T-helper 17 cell (primary cell): ENCODE data around the gene INPP4A. TPM values are rescaled to one million over a fixed set of nuclear protein-coding genes. Genes with fewer than 3 reads are reported as not detected.
A peak's percentile ranks its signal among the peaks of the same experiment; 100 is the strongest.

Experiments used
- ATAC-seq: fragments of 150-1000 bp; cut with Tn5 transposase; 2 replicates; pipeline ENCODE4 v1.10.0; 2021; ENCODE audit warnings: mild to moderate bottlenecking, moderate library complexity
- DNase-seq, 3 donors: peaks; one replicate each; pipeline versions ENCODE4 v3.0.0 to v3.0.0-alpha.2; 2020 to 2021
- H3K9me3 ChIP-seq: one replicate; pipeline ENCODE4 v1.7.0; 2013; ENCODE audit warnings: low read length, mild to moderate bottlenecking; ENCODE audit not compliant: control insufficient read depth, poor library complexity, severe bottlenecking
- H3K27ac Mint-ChIP-seq: one replicate; pipeline ENCODE4 v1.8.0; 2022; ENCODE audit warnings: mild to moderate bottlenecking, moderate library complexity, mixed read lengths
- H3K27me3 Mint-ChIP-seq: one replicate; pipeline ENCODE4 v1.8.0; 2022; ENCODE audit warnings: mixed read lengths
- H3K36me3 Mint-ChIP-seq: one replicate; pipeline ENCODE4 v1.8.0; 2022; ENCODE audit warnings: low read depth, mixed read lengths
- H3K4me1 Mint-ChIP-seq: one replicate; pipeline ENCODE4 v1.8.0; 2022; ENCODE audit warnings: mild to moderate bottlenecking, mixed read lengths
- H3K4me3 Mint-ChIP-seq: one replicate; pipeline ENCODE4 v1.8.0; 2022; ENCODE audit warnings: mild to moderate bottlenecking, moderate library complexity, mixed read lengths
- total RNA-seq, 4 donors: library from RNA in 2 of 4; stranded (reverse) in 2 of 4; gene quantifications; one replicate each; pipeline ENCODE4 v1.2.3 and lab custom pipeline; 2022 to 2026

The INPP4A gene
- total RNA-seq, 2 donors from 2014 or later: 109 to 110 TPM

DNA sequence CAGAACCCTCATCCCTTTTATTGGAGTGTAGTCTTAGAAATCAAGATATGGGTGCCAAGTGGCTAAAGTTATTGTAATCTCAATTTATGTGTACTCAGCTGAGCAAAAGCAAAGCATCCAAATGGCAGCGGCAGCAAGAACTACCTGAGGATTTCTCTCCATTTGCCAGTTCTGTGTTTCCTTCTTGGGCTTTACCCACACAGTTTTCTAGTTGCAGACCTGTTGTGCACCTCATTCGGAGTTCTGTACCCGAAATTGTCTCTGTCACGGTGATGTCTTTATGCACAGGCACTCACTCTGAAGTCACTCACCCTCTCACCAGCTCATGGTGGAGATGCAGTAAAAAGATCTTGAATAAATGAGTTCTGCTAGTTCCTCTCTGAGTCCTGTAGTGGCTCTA, 43.6 kb downstream of the INPP4A start:
- Mint-ChIP-seq H3K27ac (peak overlapping the region; percentile 83), H3K4me3 (peak overlapping the region; percentile 50), H3K4me1 (peaks cover 68% of the 10 kb centered on the region), H3K36me3 (no peaks in the 10 kb centered on the region), H3K27me3 (no peaks in the 10 kb centered on the region)
- ATAC-seq (no peak), DNase-seq (no peak)
- H3K9me3 ChIP-seq: no peaks in the 10 kb centered on the region

DNA sequence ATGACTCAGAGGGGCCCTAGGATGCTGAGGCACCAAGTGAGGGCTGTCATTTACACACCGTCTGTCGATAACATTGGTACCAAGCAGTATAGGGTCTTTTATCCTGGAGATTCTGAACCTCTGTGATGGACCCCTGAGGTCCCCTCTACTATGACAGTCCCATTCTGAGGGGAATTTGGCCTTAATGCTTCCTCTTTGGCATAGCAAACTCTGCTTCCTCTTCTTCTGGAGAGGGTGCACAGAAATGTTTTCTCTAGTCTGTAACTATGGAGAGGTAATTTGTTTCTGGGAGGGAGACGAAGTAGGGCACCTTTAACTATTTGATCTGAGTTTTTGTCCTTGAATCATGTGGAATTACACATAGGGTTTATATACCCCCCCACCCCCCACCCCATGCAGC, 44.8 kb downstream of the INPP4A start:
- Mint-ChIP-seq H3K36me3 (peaks cover 2% of the 10 kb centered on the region), H3K4me3 (no peak overlapping the region), H3K4me1 (peaks cover 59% of the 10 kb centered on the region), H3K27me3 (no peaks in the 10 kb centered on the region), H3K27ac (no peak overlapping the region)
- DNase-seq: no peak
- no peak for ATAC-seq
- H3K9me3 ChIP-seq: no peaks in the 10 kb centered on the region

DNA sequence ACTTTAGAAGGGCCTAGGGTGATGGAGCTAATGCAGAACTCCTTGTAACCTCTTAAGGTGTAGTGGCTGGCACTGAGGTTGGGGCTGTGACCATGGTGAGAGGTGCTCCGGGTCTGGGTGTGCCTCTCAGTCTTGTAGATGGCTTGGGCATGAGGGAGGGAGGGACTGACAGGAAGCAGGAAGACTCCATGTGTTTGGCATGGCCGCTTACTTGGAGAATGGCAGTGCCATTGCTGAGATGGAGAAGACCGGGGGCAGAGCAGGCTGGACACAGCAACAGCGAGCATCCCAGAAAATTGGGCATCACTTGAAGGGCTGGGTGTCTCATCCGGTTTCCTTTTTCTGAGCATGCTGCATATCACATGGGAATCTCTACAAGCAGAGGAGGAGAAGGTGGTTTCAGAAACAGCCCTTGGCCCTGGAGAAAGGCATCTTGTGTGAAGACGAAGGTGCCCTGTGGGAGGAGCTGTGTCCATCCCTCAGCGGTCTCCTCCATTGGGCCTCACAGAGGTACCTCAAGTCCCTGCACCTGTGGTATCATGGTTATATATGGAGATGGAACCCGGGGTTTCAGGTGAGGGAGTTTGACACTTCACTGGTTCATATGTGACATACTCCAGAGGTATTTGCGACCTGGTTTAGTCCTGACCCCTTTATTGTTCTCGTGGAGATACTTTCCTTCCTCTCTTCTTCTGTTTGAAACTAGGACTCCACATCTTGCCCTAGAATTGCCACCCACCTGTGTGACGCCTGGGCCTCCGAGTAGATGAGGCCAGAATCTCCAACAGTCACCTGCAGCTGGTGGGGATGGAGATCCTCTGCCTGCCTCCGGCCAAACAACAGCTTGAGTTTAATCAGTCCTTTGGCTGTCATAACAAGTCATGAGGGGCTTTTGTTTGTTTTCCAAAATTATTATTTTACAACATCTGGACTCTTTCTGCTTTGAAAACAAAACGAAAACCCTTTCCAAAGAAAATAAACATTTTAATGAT, 45.6 kb downstream of the INPP4A start:
- Mint-ChIP-seq H3K36me3 (peaks cover 3% of the 10 kb centered on the region), H3K4me3 (no peak overlapping the region), H3K4me1 (peaks cover 51% of the 10 kb centered on the region), H3K27ac (peak overlapping the region; percentile 80), H3K27me3 (no peaks in the 10 kb centered on the region)
- ATAC-seq (no peak), DNase-seq (no peak)
- H3K9me3 ChIP-seq: no peaks in the 10 kb centered on the region

DNA sequence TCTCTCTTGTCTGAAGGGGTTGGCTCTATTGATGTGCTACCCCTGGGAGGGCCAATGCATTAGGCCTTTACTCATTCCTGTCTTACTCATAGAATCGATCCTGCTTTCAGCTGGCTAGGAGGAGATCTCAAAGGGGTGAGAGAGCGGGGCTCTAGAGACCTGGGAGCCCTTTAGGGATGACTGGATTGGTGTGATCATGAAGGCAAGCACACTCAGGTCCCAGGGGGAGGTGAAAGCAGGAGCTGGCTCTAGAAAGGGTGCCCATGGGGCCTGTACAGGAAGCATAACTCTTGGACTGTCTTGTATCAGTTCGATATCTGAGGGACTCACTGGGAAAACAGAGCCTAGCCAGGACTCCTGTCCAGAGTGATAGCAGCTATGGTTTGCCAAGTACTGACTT, 47.8 kb downstream of the INPP4A start:
- peaks cover 5% of the 10 kb centered on the region for H3K36me3 Mint-ChIP-seq
- peaks cover 36% of the 10 kb centered on the region for H3K4me1 Mint-ChIP-seq
- H3K4me3 Mint-ChIP-seq: no peak overlapping the region
- DNase-seq (no peak), ATAC-seq (no peak)
- H3K27me3 Mint-ChIP-seq: no peaks in the 10 kb centered on the region
- H3K27ac Mint-ChIP-seq: no peak overlapping the region
- H3K9me3 ChIP-seq: no peaks in the 10 kb centered on the region

DNA sequence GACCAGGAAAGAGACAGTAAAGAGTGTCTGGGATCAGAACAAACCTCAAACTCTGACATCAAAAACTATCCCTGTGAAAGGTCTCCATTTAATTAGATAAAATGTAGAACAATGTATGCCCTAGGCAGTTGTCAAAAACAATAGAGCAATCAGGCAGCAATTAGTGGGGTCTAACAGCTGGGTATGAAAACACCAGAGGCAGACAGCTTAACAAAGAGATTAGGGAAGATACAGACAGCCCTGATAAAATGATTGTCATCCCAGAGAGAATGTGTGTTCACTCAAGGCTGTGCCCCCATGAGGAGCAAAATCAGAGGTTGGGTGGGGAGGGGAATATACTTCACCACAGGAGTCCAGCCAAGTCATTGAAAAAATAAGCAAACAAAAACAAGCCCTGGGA, 50.0 kb downstream of the INPP4A start:
- H3K36me3 Mint-ChIP-seq: peaks cover 7% of the 10 kb centered on the region
- H3K4me3 Mint-ChIP-seq: no peak overlapping the region
- peak overlapping the region; percentile 83 for H3K27ac Mint-ChIP-seq
- no peaks in the 10 kb centered on the region for H3K9me3 ChIP-seq
- ATAC-seq (no peak), DNase-seq (no peak)
- peaks cover 31% of the 10 kb centered on the region for H3K4me1 Mint-ChIP-seq
- H3K27me3 Mint-ChIP-seq: no peaks in the 10 kb centered on the region

DNA sequence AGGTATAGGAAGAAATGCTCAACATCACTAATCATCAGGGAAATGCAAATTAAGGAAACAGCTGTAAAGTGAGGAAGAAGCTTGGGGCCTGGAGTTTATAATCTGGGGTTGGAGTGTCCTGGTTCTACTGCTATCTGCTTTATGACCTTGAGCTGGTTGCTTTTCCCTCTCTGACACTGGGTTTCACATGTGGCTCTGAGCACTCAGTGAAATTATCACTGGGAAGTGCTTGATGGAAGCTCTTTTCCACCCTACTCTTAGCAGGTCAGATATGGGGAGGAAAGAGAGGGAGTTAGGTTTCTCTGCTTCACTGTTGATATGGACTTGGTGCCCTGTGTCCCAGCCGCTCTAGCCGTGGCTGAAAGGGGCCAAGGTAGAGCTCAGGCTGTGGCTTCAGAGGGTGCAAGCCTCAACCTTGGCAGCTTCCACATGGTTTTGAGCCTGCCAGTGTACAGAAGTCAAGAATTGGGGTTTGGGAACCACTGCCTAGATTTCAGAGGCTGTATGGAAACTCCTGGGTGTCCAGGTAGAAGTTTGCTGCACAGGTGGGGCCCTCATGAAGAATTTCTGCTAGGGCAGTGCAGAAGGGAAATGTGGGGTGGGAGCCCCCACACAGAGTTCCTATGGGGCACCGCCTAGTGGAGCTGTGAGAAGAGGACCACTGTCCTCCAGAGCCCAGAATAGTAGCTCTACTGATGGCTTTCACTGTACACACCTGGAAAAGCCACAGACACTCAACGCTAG, 52.3 kb downstream of the INPP4A start:
- H3K4me1 Mint-ChIP-seq: peaks cover 31% of the 10 kb centered on the region
- H3K27me3 Mint-ChIP-seq: no peaks in the 10 kb centered on the region
- H3K36me3 Mint-ChIP-seq: peaks cover 7% of the 10 kb centered on the region
- ATAC-seq (no peak), DNase-seq (no peak)
- no peak overlapping the region for H3K27ac Mint-ChIP-seq
- H3K4me3 Mint-ChIP-seq: no peak overlapping the region
- H3K9me3 ChIP-seq: no peaks in the 10 kb centered on the region

DNA sequence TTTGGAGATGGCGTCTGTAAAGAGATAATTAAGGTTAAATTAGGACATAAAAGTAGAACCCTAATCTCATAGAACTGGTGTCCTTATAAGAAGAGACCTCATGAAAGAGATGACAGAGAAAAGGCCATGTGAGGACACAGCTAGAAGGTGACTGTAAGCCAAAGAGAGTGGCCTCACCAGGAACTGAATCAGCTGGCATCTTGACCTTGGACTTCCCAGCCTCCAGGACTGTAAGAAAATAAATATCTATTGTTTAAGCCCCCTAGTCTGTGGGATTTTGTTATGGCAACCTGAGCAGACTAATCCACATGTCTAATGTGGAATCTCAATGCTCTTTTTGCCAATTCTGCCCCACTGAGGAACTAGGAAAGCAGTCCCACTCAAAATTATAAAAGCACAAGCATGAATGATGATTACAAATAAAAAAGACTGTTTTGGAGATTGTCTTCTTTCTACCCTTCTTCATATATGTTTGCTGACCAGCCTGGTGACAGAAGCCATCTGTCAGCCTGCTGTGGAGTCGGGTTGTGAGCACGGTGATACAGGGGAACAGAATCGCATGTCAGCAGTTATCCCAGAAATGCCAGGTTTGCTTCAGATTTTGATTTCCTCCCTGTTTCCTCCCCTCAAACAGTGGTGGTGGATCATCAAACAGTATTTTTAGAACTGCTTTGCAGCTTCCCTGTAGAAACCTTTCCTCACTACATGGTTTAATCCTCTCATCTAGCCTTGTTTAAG, 54.2 kb downstream of the INPP4A start:
- Mint-ChIP-seq H3K4me1 (peaks cover 43% of the 10 kb centered on the region), H3K27ac (peak overlapping the region; percentile 86), H3K27me3 (no peaks in the 10 kb centered on the region), H3K4me3 (no peak overlapping the region), H3K36me3 (peaks cover 7% of the 10 kb centered on the region)
- no peaks in the 10 kb centered on the region for H3K9me3 ChIP-seq
- ATAC-seq (no peak), DNase-seq (no peak)

DNA sequence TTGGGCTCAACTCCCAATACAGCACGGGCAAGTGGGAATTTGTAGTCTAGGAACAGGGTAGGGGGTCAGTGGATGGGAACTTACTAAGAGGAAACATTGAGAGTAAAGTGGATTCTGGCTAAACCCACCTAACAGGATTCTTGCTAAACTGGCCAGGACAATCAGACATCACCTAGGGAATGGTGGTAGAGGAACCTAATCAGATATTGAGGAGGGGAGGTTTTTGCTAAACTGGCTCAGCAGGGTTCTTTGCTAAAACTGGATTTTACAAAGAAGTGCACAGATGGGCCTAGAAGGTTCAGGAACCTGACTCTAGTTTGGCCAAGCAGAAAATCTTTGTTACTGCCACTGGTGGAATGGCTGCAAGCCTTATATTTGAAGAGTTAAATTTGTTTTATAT, 55.9 kb downstream of the INPP4A start:
- ATAC-seq: no peak
- H3K9me3 ChIP-seq: no peaks in the 10 kb centered on the region
- Mint-ChIP-seq H3K27ac (no peak overlapping the region), H3K27me3 (no peaks in the 10 kb centered on the region), H3K4me3 (no peak overlapping the region), H3K4me1 (peaks cover 56% of the 10 kb centered on the region), H3K36me3 (peaks cover 5% of the 10 kb centered on the region)
- no peak for DNase-seq

DNA sequence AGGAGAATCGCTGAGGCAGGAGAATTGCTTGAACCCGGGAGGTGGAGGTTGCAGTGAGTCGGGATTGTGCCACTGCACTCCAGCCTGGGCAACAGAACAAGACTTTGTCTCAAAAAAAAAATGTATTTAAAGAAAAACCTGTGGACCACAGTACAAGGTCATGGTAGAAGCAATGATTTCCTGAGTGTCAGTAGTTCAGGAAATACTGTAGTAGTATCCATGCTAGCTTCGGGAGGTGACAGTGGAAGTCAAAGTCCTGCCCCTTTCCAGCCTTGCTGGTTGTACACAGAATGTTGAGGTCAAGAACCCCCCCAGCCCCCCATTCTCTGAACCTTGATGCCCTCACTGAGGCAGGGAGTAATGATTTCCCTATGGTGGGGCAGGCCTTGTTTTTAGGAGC, 56.6 kb downstream of the INPP4A start:
- H3K4me1 Mint-ChIP-seq: peaks cover 58% of the 10 kb centered on the region
- DNase-seq (no peak), ATAC-seq (no peak)
- H3K27ac Mint-ChIP-seq: peak overlapping the region; percentile 80
- peaks cover 5% of the 10 kb centered on the region for H3K36me3 Mint-ChIP-seq
- no peak overlapping the region for H3K4me3 Mint-ChIP-seq
- H3K9me3 ChIP-seq: no peaks in the 10 kb centered on the region
- no peaks in the 10 kb centered on the region for H3K27me3 Mint-ChIP-seq

DNA sequence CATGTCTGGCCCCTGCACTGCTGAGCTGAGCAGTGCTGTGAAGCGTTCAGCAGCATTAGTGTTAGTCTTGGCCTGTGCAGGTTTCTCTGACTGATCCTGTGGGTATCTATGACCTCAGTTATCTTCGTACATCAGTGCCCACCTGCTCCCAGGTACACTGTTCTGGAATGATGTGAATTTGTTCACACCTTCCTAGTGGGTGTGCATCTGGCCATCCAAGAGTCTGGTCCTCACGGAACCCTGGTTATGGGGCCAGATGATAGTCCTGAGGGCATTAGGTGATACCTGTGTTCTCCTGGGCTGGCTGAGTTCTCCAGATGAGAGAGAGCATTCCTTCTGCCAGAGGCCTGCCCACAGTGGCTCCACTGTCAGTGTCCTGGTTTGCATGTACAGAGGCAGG, 57.2 kb downstream of the INPP4A start:
- H3K36me3 Mint-ChIP-seq: peaks cover 3% of the 10 kb centered on the region
- no peaks in the 10 kb centered on the region for H3K27me3 Mint-ChIP-seq
- H3K27ac Mint-ChIP-seq: peak overlapping the region; percentile 80
- H3K4me3 Mint-ChIP-seq: no peak overlapping the region
- H3K9me3 ChIP-seq: no peaks in the 10 kb centered on the region
- DNase-seq (no peak), ATAC-seq (no peak)
- H3K4me1 Mint-ChIP-seq: peaks cover 61% of the 10 kb centered on the region

DNA sequence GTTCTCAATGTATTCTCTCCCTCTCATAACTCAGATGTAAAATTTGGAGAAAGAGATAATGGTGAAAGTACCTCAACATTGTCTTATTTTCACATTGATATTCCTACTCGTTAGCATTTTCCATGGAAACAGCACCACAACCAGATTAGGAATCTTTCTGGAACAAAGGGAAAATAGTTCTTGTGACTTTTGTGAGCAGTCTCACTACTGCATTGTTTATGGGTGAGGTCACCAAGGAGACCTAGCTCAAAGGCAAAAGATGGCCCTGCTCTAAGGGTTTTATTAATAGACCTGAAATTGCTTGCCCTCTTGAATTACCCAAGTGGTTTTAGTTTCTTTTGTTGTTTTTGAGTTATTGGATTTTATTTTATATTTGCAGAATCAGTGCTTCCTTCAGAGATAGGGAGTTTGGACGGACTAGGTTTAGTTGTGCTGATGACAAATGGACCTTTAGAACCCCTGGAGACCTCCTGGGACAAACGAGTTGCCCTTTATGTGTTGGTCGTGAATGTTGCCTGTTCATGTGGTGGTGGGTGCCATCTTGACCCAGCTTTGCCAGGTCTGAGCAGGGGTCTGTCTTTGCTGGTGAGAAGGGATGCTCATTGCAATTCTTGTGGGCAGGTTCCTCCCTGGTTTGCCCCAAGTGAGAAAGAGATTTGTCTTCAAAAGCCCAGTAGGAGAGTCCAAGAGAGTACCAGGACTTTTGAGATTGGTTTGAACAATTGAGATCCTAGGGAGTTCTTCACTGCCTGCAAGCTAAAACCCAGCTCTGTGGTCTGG, 58.1 kb downstream of the INPP4A start:
- Mint-ChIP-seq H3K27me3 (no peaks in the 10 kb centered on the region), H3K36me3 (peaks cover 2% of the 10 kb centered on the region), H3K4me1 (peaks cover 64% of the 10 kb centered on the region), H3K27ac (peak overlapping the region; percentile 80), H3K4me3 (no peak overlapping the region)
- DNase-seq: no peak
- H3K9me3 ChIP-seq: no peaks in the 10 kb centered on the region
- no peak for ATAC-seq

DNA sequence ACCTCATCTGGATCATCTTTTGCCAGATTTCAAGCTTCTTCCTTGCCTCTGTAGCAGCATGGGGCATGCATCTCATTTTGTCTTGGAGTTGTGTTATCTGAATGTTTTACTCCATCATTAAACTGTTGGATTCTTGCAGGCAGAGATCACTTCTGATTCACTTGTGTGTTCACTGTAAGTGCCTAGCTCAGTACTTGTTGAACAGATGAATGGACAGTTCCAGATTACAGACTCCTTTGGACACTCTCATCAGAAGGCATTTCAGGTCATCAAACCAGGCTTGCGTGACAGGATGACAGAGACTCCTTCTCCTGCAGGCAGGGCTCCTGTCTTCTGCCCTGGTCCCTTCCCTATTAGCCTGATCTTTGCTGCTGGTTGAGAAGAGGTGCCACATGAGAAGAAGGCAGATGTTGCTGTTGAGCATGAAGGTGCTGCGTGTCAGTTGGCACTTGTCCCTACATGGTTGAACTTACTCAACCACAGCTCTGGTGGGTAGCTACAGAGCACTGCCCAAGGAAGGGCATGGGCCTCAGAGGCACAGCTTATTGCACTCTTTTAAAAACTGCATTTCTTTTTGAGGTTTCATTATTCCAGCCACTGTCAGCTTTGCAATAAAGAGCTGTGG, 58.9 kb downstream of the INPP4A start:
- ATAC-seq: no peak
- peak overlapping the region; percentile 80 for H3K27ac Mint-ChIP-seq
- DNase-seq: no peak
- no peaks in the 10 kb centered on the region for H3K27me3 Mint-ChIP-seq
- no peak overlapping the region for H3K4me3 Mint-ChIP-seq
- H3K36me3 Mint-ChIP-seq: peaks cover 2% of the 10 kb centered on the region
- H3K4me1 Mint-ChIP-seq: peaks cover 64% of the 10 kb centered on the region
- no peaks in the 10 kb centered on the region for H3K9me3 ChIP-seq
